Activated CD8-positive, alpha-beta T cell treated with anti-CD3 and anti-CD28 coated beads for 36 hours (primary cell): ENCODE data around the gene SLC9A9. TPM values are rescaled to one million over a fixed set of nuclear protein-coding genes. Genes with fewer than 3 reads are reported as not detected.

Source experiments
- ATAC-seq: fragments of 200-7000 bp; cut with Tn5 transposase; one replicate; pipeline ENCODE4 v1.10.0; 2021; ENCODE audit warnings: mild to moderate bottlenecking, moderate library complexity
- CTCF ChIA-PET: fragments of 350-600 bp; sonication (Branson Sonifier 250); formaldehyde crosslinking; loops from one replicate; lab custom pipeline; 2021; ENCODE audit warnings: antibody characterized with exemption; lab: Charles Lee
- POLR2A ChIA-PET: fragments of 350-600 bp; sonication (Branson Sonifier 250); formaldehyde crosslinking; loops from one replicate; lab custom pipeline; 2021; ENCODE audit warnings: antibody characterized with exemption; lab: Charles Lee
- DNase-seq: peaks from one replicate; pipeline ENCODE4 v3.0.0-alpha.2; 2020
- H3K27ac Mint-ChIP-seq: one replicate; pipeline ENCODE4 v1.8.0; 2021; ENCODE audit warnings: mild to moderate bottlenecking, mixed read lengths
- H3K27me3 Mint-ChIP-seq: one replicate; pipeline ENCODE4 v1.8.0; 2021; ENCODE audit warnings: mixed read lengths
- H3K36me3 Mint-ChIP-seq: one replicate; pipeline ENCODE4 v1.8.0; 2021; ENCODE audit warnings: low read depth, mixed read lengths
- H3K4me1 Mint-ChIP-seq: one replicate; pipeline ENCODE4 v1.8.0; 2021; ENCODE audit warnings: low read depth, mixed read lengths
- H3K4me3 Mint-ChIP-seq: one replicate; pipeline ENCODE4 v1.8.0; 2021; ENCODE audit warnings: mild to moderate bottlenecking, moderate library complexity, mixed read lengths
- H3K9me3 Mint-ChIP-seq: one replicate; pipeline ENCODE4 v1.8.0; 2021; ENCODE audit warnings: mixed read lengths
- intact Hi-C: fragments of 100-400 bp; cut with micrococcal nuclease; formaldehyde crosslinking; loops from one replicate; pipeline ENCODE4 v1.10.0; 2022
- total RNA-seq, 2 experiments: library from RNA; stranded (reverse); gene quantifications; one replicate each; pipeline ENCODE4 v1.2.3, GENCODE V29; 2021
- TF ChIP-seq, protein P1 (sequence below): fragments of 200-600 bp; IDR thresholded peaks from one replicate; pipeline ENCODE4 v1.8.0; 2022; ENCODE audit warnings: antibody characterized with exemption, mild to moderate bottlenecking

Gene SLC9A9
- total RNA-seq, 2 experiments from 2014 or later: 1.9 to 2.2 TPM

DNA sequence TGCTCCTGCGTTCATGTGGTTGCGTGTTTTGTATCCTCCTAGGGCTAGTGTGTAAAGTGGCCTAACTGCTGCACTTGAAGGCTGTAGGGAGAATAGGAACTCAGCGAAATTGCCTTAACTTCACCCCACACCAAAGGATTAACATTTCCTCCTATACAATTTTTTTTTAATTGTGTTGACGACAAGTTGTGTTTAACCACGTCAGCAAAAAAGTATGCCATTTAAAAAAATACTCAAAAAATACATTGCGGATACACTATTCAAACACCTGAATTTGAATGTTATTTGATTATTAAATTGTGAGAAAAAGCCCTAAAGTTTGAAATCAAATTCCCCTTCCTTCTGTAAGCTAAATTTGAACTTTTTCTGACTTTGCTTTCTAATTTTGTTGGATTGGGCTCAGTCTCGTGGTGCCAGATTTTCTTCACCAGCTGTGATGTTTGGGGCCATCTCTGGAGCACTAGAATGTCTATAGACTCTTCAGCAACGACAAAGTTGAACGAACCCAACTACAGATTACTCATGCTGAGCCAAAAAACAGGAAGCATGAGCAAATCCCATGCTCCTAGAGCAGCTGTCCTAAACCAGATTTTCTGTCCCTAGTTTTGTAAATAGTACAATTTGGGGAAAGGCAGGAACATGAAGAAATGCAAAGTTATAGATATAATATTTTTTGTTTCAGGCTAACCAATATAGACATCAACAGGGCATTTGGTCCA, 8.1 kb upstream of the SLC9A9 start:
- no peak overlapping the region for H3K4me3 Mint-ChIP-seq
- H3K27me3 Mint-ChIP-seq: peaks cover 2% of the 10 kb centered on the region
- POLR2A ChIA-PET: no interaction called here
- TF ChIP-seq, protein P1, sequence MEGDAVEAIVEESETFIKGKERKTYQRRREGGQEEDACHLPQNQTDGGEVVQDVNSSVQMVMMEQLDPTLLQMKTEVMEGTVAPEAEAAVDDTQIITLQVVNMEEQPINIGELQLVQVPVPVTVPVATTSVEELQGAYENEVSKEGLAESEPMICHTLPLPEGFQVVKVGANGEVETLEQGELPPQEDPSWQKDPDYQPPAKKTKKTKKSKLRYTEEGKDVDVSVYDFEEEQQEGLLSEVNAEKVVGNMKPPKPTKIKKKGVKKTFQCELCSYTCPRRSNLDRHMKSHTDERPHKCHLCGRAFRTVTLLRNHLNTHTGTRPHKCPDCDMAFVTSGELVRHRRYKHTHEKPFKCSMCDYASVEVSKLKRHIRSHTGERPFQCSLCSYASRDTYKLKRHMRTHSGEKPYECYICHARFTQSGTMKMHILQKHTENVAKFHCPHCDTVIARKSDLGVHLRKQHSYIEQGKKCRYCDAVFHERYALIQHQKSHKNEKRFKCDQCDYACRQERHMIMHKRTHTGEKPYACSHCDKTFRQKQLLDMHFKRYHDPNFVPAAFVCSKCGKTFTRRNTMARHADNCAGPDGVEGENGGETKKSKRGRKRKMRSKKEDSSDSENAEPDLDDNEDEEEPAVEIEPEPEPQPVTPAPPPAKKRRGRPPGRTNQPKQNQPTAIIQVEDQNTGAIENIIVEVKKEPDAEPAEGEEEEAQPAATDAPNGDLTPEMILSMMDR: no peak
- no peaks in the 10 kb centered on the region for H3K36me3 Mint-ChIP-seq
- H3K27ac Mint-ChIP-seq: no peak overlapping the region
- peaks cover 2% of the 10 kb centered on the region for H3K9me3 Mint-ChIP-seq
- intact Hi-C loops: no loop called here
- ATAC-seq (no peak), DNase-seq (no peak)
- CTCF ChIA-PET: interaction anchor here (1.9 to 4.5 kb wide), 2 partner anchors 29 to 81 kb away, joined by 6 to 14 read pairs; no protein-coding TSS in a partner anchor
- H3K4me1 Mint-ChIP-seq: peaks cover 10% of the 10 kb centered on the region

GRCh38 chr3:143855183-143855582, 6.9 kb upstream of the SLC9A9 start:
- no peaks in the 10 kb centered on the region for H3K36me3 Mint-ChIP-seq
- intact Hi-C loops: no loop called here
- ChIA-PET CTCF (interaction anchor here (1.9 to 4.5 kb wide), 2 partner anchors 30 to 80 kb away, joined by 6 to 14 read pairs; no protein-coding TSS in a partner anchor), POLR2A (no interaction called here)
- H3K4me1 Mint-ChIP-seq: peaks cover 15% of the 10 kb centered on the region
- H3K27ac Mint-ChIP-seq: no peak overlapping the region
- no peaks in the 10 kb centered on the region for H3K27me3 Mint-ChIP-seq
- DNase-seq (no peak), ATAC-seq (no peak)
- no peak overlapping the region for H3K4me3 Mint-ChIP-seq
- TF ChIP-seq, protein P1: no peak
- no peaks in the 10 kb centered on the region for H3K9me3 Mint-ChIP-seq

- Mint-ChIP-seq H3K4me1 (peaks cover 39% of the 10 kb centered on the region), H3K9me3 (no peaks in the 10 kb centered on the region), H3K36me3 (no peaks in the 10 kb centered on the region), H3K27me3 (no peaks in the 10 kb centered on the region), H3K4me3 (no peak overlapping the region), H3K27ac (no peak overlapping the region)
- DNase-seq (no peak), ATAC-seq (no peak)
- CTCF ChIA-PET: interaction anchor here (1.1 to 1.3 kb wide), 2 partner anchors 12 to 76 kb away, joined by 3 read pairs; no protein-coding TSS in a partner anchor
- TF ChIP-seq, protein P1: no peak
- POLR2A ChIA-PET: no interaction called here
- intact Hi-C loops: loop anchor here (5.0 kb wide), 1 partner anchor 314 kb away; no protein-coding TSS in a partner anchor
Measured at GRCh38 chr3:143851331-143852017, 3.2 kb upstream of the SLC9A9 start.

DNA sequence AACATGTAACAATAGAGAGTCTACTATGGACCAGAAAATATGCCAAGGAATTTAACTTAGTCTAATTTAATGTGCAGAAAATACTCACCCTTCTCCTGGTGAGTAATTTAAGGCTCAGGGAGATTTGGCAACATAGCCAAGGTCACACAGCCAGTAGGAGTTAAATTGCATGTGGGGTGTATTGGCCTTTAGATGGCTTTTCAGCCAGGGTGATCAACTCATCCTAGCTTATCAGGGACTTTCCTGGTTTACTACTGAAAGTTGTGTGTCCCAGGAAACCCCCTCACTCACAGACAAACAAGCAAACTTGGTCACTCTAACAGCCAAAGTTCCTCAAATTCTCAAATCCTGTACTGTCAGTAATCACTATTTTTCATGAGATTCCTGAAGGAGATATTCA, 2.6 kb upstream of the SLC9A9 start:
- H3K4me3 Mint-ChIP-seq: no peak overlapping the region
- no peak overlapping the region for H3K27ac Mint-ChIP-seq
- CTCF ChIA-PET: interaction anchor here (1.3 kb wide), 1 partner anchor 12 kb away, joined by 3 read pairs; no protein-coding TSS in a partner anchor
- POLR2A ChIA-PET: no interaction called here
- no peaks in the 10 kb centered on the region for H3K9me3 Mint-ChIP-seq
- ATAC-seq: no peak
- peaks cover 44% of the 10 kb centered on the region for H3K4me1 Mint-ChIP-seq
- H3K27me3 Mint-ChIP-seq: peaks cover 2% of the 10 kb centered on the region
- intact Hi-C loops: loop anchor here (5.0 kb wide), 1 partner anchor 314 kb away; no protein-coding TSS in a partner anchor
- no peaks in the 10 kb centered on the region for H3K36me3 Mint-ChIP-seq
- TF ChIP-seq, protein P1: no peak
- DNase-seq: no peak
